ENCODE results near the gene AGPS. TPM values are rescaled to one million over a fixed set of nuclear protein-coding genes. Genes with fewer than 3 reads are reported as not detected.

The AGPS gene
- total and polyA plus RNA-seq, 2 of the 13 experiments (the other 11 are each of a cell fraction or from before 2014, with no cell fraction given): 39.4 to 99.0 TPM

GRCh38 chr2:177392373-177393202, at the start of gene AGPS (continued):
- peak; percentile 99 for TF ChIP-seq ZNF605 (CRISPR knock-in tag; IDR thresholded peaks at IDR 0.05)
- peak; percentile 59; the same call in 1 of the 2 replicates for TF ChIP-seq ZNF3 (CRISPR knock-in tag; IDR thresholded peaks at IDR 0.05)
- peak; percentile 97 for TF ChIP-seq KMT2B (CRISPR knock-in tag; IDR thresholded peaks at IDR 0.05)
- TF ChIP-seq ZNF367 (CRISPR knock-in tag; IDR thresholded peaks at IDR 0.05; ENCODE audit: borderline replicate concordance): peak; percentile 91; the same call in 1 of the 2 replicates
- TF ChIP-seq ZNF446 (CRISPR knock-in tag; IDR thresholded peaks at IDR 0.05): peak; percentile 96; the same call in 1 of the 2 replicates
- no peak for TF ChIP-seq ZBTB40 (IDR thresholded peaks at IDR 0.05)
- peak; percentile 94 for TF ChIP-seq ZBTB40 (CRISPR knock-in tag; IDR thresholded peaks at IDR 0.05)
- peak; percentile 90 for TF ChIP-seq ZNF800 (CRISPR knock-in tag; IDR thresholded peaks at IDR 0.05)
- peak; percentile 95; the same call in 1 of the 2 replicates for TF ChIP-seq TP53 (CRISPR knock-in tag; conservative IDR thresholded peaks at IDR 0.05)
- peak; percentile 99 for TF ChIP-seq ZNF160 (CRISPR knock-in tag; IDR thresholded peaks at IDR 0.05)
- peak; percentile 97 for TF ChIP-seq IKZF4 (CRISPR knock-in tag; IDR thresholded peaks at IDR 0.05; ENCODE audit: borderline replicate concordance, low read depth, not compliant biosample characterization)
- TF ChIP-seq FOSL2 (CRISPR knock-in tag; IDR thresholded peaks at IDR 0.05): peak; percentile 62
- peak; percentile 61 for TF ChIP-seq PAXIP1 (CRISPR knock-in tag; conservative IDR thresholded peaks at IDR 0.05)
- 0 out of 2 replicates have a peak, but pooled peaks have one; percentile 30 for TF ChIP-seq ZFP36L2 (CRISPR knock-in tag; IDR thresholded peaks at IDR 0.05)
